HL-60 (cell line): ENCODE measurements around the gene TNFRSF12A.

ENCODE experiments used
- CTCF ChIP-seq: IDR thresholded peaks from one replicate; pipeline ENCODE4 v1.5.1; 2011; ENCODE audit warnings: low read length, control low read depth, inconsistent platforms; ENCODE audit not compliant: insufficient read depth
- GABPA ChIP-seq: IDR thresholded peaks from 2 replicates; pipeline ENCODE4 v1.6.1; 2012; ENCODE audit warnings: low read depth
- POLR2AphosphoS5 ChIP-seq: IDR thresholded peaks from 2 replicates; pipeline ENCODE4 v1.6.1; 2012; ENCODE audit warnings: low read depth
- REST ChIP-seq: IDR thresholded peaks from 2 replicates; pipeline ENCODE4 v1.6.1; 2012; ENCODE audit warnings: low read depth; ENCODE audit not compliant: insufficient replicate concordance

GRCh38 chr16:3021449-3022207 is 1.5 kb downstream of the TNFRSF12A start:
- no peak for TF ChIP-seq REST
- TF ChIP-seq CTCF: peak; percentile 11
- no peak for TF ChIP-seq POLR2AphosphoS5
- no peak for TF ChIP-seq GABPA
